ENCODE measurements around the gene GSK3B. TPM values are rescaled to one million over a fixed set of nuclear protein-coding genes. Genes with fewer than 3 reads are reported as not detected.

GSK3B gene
- total and polyA plus RNA-seq, 7 donors, result 9.1 to 43.2 (median 34.5) TPM

- ATAC-seq, result no peak
- DNase-seq, result no peak
- 87% methylated on average over 4 of the region's 4 CpGs for WGBS, 3 donors
- Histone ChIP-seq H3K36me3 (ENCODE audit: insufficient read depth in 1 of 2, low read depth in 1 of 2) (peaks cover 0 to 18% of the 10 kb centered on the region in 2 donors), H3K27ac (no peak overlapping the region), H3K4me1 (no peaks in the 10 kb centered on the region), H3K9me3 (no peaks in the 10 kb centered on the region), H3K4me3 (no peak overlapping the region), H3K27me3 (ENCODE audit: insufficient read depth in 3 of 3, low read length in 2 of 3) (no peaks in the 10 kb centered on the region)
- intact Hi-C loops (cut with DNase I), result no loop called here
- TF ChIP-seq CTCF (IDR thresholded peaks at IDR 0.05), result no peak
Observed at GRCh38 chr3:119884161-119884557, 210.1 kb downstream of the GSK3B start.

GRCh38 chr3:119883461-119884160 is 210.6 kb downstream of the GSK3B start:
- Histone ChIP-seq H3K36me3 (ENCODE audit: insufficient read depth in 1 of 2, low read depth in 1 of 2) (peaks cover 0 to 18% of the 10 kb centered on the region in 2 donors), H3K27me3 (ENCODE audit: insufficient read depth in 3 of 3, low read length in 2 of 3) (no peaks in the 10 kb centered on the region), H3K4me1 (no peaks in the 10 kb centered on the region), H3K27ac (no peak overlapping the region), H3K4me3 (no peak overlapping the region), H3K9me3 (no peaks in the 10 kb centered on the region)
- intact Hi-C loops (cut with DNase I), result no loop called here
- 95 to 97% (median 96%) methylated on average over 1 of the region's 1 CpG for WGBS, 3 donors
- ATAC-seq (no peak), DNase-seq (no peak)
- no peak for TF ChIP-seq CTCF (IDR thresholded peaks at IDR 0.05)

GRCh38 chr3:119880966-119881365 is 213.3 kb downstream of the GSK3B start:
- ATAC-seq, result no peak

GRCh38 chr3:119873646-119874045 is 220.6 kb downstream of the GSK3B start:
- intact Hi-C loops (cut with DNase I), result no loop called here
- DNase-seq (no peak), ATAC-seq (no peak)
- 88 to 90% (median 88%) methylated on average over 2 of the region's 2 CpGs for WGBS, 3 donors
- Histone ChIP-seq H3K36me3 (ENCODE audit: insufficient read depth in 1 of 2, low read depth in 1 of 2) (no peaks in the 10 kb centered on the region), H3K9me3 (no peaks in the 10 kb centered on the region), H3K4me1 (peaks cover 6% of the 10 kb centered on the region), H3K27ac (no peak overlapping the region), H3K4me3 (no peak overlapping the region), H3K27me3 (ENCODE audit: insufficient read depth in 3 of 3, low read length in 2 of 3) (no peaks in the 10 kb centered on the region)
- no peak for TF ChIP-seq CTCF (IDR thresholded peaks at IDR 0.05)

More at GRCh38 chr3:119880966-119881365, 213.3 kb downstream of the GSK3B start:
- Histone ChIP-seq H3K9me3 (no peaks in the 10 kb centered on the region), H3K27ac (no peak overlapping the region), H3K4me1 (no peaks in the 10 kb centered on the region), H3K27me3 (ENCODE audit: insufficient read depth in 3 of 3, low read length in 2 of 3) (no peaks in the 10 kb centered on the region), H3K36me3 (ENCODE audit: insufficient read depth in 1 of 2, low read depth in 1 of 2) (peaks cover 0 to 18% of the 10 kb centered on the region in 2 donors), H3K4me3 (no peak overlapping the region)
- intact Hi-C loops (cut with DNase I), result no loop called here
- TF ChIP-seq CTCF (IDR thresholded peaks at IDR 0.05), result no peak
- no peak for DNase-seq
- 94 to 98% (median 97%) methylated on average over 1 of the region's 1 CpG for WGBS, 3 donors

- Histone ChIP-seq H3K4me3 (no peak overlapping the region), H3K4me1 (peaks cover 6% of the 10 kb centered on the region), H3K36me3 (ENCODE audit: insufficient read depth in 1 of 2, low read depth in 1 of 2) (no peaks in the 10 kb centered on the region), H3K27me3 (ENCODE audit: insufficient read depth in 3 of 3, low read length in 2 of 3) (no peaks in the 10 kb centered on the region), H3K27ac (no peak overlapping the region), H3K9me3 (no peaks in the 10 kb centered on the region)
- no peak for ATAC-seq
- no peak for TF ChIP-seq CTCF (IDR thresholded peaks at IDR 0.05)
- no peak for DNase-seq
- intact Hi-C loops (cut with DNase I), result no loop called here
- WGBS, 3 donors, result 93 to 97% (median 94%) methylated on average over 2 of the region's 2 CpGs
Observed at GRCh38 chr3:119872773-119873172, 221.5 kb downstream of the GSK3B start.
